Activated CD4-positive, alpha-beta T cell treated with anti-CD3 and anti-CD28 coated beads, Interleukin-2, amount 50 U/mL, for 48 hours (primary cell): ENCODE measurements around the gene CROCC2.
A peak's percentile ranks its signal among the peaks of the same experiment; 100 is the strongest.

ENCODE experiments used
- DNase-seq, 2 experiments: peaks; one replicate each; pipeline ENCODE4 v3.0.0-alpha.2; 2020

The CROCC2 gene

GRCh38 chr2:241003369-241003768 is 97.2 kb downstream of the CROCC2 start:
- no peak for DNase-seq

DNA sequence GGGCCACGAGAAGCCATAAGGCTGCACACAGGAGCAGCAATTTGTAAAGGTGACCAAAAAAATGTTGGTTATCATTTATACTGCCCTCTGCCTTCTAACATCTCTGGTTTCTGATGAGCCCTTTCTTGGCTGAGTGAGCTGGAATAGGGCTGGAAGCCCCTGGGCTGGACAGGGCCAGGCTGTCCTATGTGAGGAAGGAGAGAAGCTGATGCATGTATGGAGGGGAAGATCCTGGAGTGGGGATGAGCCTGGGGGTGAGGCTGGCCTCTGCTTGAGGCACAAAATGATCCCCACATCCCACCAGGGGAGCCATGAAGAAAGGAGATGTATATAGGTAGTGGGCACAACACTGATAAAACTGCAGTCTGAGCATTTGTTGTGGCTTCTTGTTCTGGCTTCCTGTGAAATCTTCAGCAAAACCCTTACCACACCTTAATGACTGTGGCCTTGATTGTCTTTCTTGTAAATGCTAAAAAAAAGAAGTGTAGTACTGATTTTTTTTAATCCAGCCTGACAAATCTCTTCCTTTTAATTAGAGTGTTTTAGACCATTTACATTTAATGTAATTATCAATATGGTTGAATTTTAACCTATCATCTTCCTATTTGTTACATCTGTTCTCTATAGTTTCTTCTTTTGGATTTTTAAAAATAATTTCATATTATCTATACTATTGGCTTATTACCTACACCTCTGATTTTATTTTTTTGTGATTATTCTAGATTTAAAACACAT is 97.9 kb downstream of the CROCC2 start:
- DNase-seq = no peak

DNA sequence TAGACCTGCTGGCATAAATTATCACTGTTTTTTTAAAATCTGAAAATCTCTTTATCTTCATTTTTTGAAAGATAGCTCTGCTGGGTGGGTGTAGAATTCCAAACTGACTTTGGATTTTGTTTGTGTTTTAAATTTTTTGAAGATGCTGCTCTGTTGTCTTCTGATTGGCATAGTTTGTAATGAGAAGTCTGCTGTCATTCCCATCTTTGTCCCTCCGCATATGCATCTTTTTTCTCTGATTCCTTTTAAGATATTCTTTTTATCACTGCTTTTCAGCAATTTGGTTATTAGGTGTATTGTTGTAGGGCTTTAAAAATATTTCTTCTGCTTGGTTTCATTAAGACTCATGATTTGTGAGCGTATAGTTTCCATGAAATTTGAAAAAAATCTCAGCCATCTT is 99.4 kb downstream of the CROCC2 start:
- no peak for DNase-seq

DNA sequence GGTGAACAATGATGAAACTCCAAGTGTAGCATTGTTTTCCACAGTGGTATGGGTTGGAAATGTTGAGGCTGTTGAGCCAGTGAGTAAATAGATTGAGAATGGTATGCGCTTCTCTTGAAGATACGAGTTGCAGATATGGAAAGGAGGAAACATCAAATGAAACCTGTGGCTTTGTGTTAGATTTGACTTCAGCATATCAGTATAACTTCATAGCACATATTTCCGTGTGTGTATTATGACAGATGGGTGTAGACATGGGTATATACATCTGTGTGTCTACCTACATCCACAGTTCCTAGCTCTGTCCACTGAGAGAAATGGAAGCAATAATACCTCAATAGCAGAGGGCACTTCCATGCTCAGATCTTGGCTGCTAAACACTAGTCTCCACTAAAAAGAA is 100.3 kb downstream of the CROCC2 start:
- no peak for DNase-seq

DNA sequence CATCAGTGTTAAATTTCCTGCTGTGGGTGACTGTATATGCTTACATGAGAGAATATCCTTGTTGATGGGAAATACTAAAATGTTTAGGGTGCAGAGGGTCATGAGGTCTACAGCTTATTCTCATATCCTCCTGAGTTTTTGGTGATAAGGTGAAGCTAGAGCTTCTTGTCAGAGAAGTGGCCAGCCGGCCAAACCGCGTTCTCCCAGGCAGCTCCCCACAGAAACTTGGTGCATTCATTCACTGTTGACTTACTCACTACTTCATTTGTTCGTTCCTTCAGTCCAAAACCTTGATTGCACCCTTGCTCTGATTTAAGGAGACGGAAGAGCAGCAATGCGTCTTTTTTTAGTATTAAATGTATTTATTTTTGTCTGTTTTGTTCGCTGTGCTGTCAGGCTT is 101.0 kb downstream of the CROCC2 start:
- no peak for DNase-seq

GRCh38 chr2:241007880-241008710 is 102.0 kb downstream of the CROCC2 start:
- no peak for DNase-seq

DNA sequence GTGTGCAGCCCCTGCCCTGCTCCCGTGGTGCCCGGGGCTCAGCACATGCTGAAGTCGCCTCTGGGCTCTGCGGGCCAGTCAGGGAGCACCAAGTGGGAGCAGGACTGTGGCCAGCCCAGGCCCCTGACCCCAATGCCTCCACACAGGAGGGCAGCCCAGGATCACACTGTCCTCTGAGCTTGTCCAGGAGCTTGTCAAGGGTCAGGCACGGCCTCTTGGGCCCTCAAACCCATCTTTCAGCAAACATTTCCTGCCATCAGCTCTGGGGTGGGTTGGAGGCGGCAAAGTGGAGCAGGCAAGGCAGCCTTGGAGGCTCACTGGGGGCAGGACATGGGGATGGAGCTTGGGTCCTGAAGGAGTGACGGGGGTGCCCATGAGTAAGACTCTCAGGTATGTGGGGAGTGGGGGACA is 102.6 kb downstream of the CROCC2 start:
- DNase-seq = no peak

GRCh38 chr2:241009191-241009590 is 103.1 kb downstream of the CROCC2 start:
- no peak for DNase-seq

DNA sequence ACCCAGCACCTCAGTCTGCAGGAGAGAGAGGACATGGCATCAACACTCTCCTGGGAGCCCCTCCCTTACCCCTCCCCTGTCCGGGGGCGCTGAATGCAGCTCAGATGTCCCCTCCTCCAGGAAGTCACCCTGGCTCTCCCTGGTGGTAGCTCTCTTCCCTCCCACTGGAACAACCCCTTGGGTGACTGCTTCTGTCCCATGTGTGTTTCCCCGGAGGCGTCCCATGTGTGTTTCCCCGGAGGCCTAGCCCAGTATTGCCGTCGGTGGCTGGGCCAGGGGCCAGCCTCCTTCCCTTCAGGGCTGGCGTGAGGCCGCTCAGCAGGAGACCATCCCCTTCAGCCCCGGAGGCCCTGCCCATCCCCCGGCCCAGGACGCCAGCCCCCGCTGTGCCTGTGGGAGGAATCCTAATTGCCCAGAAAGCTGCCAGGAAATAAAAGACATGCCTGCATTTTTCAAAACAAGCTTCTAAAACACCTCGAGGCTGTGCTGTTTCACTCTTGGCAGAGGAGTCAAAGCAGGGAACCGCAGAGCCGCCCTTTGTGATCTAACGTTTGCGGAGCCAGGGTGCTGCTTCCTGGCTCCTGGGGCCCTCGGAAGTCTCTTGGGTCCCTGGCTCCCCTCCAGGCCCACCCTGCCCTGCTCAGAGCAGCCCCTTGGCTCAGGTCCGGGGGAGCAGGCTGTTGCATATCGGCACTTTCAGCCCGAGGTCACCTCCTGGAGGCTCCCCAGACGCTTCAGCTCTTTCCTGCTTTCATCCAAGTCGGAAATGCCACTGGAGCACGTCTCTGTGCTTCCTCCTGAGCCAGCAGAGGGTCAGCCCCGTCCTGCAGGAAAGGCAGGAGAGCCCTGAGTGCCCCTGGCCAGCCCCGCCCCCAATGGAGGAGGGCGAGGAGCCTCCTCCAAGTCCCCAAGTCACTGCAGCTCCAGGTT is 103.7 kb downstream of the CROCC2 start:
- DNase-seq = peak; percentile 34 to 38

DNA sequence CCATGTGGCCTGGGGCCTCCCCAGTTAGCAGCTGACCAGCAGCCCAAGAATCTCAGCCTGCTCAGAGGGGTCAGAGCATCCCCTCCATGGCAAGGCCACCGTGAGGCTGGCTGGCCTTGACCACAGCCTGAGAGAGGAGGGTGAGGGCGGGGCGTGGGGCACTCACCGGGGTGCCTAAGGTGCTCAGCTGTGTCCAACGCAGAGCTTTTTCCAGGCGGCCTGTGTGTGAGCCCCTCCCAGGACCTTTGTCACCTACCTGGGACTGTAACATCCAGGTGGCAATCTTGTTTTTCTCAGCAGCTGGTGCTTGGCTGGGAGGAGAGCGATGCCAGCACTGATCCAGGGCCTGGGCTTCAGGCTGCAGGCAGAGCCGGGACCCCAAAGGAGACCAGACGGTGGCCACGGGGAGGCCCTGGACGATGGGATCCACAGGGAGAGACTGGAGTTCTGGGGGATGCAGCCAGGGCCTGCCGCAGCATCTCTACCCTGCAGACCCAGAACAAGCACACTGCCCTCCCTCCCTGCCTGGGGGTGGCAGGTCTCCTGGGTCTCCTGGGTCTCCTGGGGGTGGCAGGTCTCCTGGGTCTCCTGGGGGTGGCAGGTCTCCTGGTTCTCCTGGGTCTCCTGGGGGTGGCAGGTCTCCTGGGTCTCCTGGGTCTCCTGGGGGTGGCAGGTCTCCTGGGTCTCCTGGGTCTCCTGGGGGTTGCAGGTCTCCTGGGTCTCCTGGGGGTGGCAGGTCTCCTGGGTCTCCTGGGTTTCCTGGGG is 104.6 kb downstream of the CROCC2 start:
- DNase-seq = no peak

DNA sequence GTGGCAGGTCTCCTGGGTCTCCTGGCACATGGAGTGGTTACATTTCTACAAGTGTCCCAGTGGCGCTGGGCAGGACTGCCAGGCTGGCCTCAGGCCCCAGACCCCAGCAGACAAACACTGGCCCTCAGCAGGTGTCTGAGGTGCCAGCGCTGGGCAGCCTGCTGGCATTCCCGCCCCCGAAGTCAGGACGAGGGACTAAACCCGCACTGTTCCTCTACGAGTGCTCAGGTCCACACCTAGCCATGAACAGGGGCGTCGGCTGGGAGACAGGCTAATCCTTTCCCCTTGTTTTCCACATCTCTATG is 105.1 kb downstream of the CROCC2 start:
- no peak for DNase-seq

- no peak for DNase-seq
Measured at GRCh38 chr2:241011751-241012510, 105.8 kb downstream of the CROCC2 start.

- DNase-seq = no peak
Measured at GRCh38 chr2:241014224-241014623, 108.1 kb downstream of the CROCC2 start.

DNA sequence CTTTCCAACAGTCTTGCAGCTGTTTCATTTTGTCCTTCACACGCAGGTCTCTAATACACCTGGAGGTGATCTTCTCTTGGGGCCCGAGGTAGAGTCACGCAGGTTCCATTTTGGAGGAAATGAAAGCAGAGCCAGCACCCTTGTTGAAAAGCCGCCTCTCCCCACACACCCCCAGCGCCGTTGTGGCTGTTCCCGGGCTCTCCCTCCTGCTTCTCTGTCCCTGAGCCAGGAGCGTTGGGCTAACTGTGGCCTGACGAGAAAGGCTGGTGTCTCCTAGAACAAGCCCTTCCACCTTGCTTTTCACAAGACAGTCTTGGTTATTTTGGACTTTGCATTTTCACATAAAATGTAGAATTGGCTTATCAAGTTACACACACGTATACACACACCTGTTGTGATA is 108.6 kb downstream of the CROCC2 start:
- no peak for DNase-seq

- no peak for DNase-seq
Measured at GRCh38 chr2:241015439-241015838, 109.3 kb downstream of the CROCC2 start.

- no peak for DNase-seq
Measured at GRCh38 chr2:241017228-241017940, 111.2 kb downstream of the CROCC2 start.

DNA sequence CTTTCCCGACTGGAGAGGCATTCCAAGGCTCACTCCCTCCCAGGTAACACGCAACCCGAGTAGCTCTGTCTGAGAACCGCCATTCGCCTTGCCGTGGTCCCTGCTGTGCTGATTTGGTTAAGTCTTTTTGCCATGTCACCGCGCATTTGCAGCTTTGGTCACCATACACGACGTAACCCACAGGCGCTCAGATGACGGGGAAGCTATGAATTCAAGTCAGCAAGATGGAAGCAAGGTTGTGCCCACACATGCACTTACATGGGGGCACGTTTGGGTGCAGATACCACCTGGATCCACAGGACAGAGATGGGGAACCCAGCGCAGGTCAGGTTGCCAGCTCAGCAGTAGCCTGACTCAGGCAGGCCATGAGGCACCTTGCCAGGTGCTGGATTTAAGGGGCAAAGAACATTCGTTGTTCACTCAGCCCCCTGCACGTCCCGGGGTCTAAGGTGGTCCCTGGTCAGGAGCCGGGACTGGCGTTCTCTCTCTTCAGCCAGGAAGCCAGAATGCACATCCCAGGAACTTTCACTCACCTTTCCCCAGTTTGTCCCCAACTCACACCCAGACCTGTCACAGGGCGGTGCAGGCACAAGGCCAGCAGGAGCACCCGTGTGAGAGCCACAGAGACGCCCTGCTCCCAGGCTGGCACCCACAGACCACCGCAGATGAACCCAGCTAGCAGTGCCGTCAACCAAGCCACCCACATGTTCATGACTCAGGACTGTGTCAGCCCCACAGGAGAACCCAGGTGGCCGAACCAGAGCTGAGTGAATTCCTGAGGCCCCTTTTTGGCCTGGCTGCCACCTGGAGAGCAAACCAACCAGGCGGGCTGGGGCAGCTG is 112.1 kb downstream of the CROCC2 start:
- no peak for DNase-seq

DNA sequence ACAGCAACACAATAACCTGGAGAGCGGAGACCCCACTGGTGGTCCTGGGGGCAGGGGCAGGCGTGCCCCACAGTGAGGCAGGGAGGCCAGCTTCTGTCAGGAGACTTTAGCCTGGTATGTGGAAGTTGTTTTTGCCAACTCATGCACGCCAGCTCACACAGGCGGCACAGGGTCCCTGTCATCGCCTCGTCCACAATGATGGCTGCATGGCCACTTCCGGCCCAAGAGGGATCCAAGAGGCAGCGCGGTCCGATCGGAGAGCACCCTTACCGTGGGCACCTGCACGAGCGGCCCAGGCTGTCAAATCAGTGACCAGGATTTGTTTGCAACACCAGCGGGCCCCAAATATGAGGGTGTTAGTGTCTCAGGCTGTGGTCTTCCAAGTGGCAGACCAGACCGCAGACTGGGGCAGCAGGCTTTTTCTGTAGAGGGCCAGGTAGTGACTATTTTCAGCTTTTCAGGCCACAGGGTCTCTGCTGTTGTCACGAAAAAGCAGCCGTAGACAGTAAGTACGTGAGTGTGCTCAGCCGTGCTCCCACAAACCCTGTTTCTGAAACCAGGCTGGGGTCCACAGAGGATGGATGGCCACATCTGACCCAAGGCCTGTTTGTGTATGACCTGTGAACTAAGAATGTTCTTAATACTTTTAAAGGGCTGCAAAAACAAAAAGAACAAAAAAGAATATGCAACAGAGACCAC is 113.5 kb downstream of the CROCC2 start:
- no peak for DNase-seq

DNA sequence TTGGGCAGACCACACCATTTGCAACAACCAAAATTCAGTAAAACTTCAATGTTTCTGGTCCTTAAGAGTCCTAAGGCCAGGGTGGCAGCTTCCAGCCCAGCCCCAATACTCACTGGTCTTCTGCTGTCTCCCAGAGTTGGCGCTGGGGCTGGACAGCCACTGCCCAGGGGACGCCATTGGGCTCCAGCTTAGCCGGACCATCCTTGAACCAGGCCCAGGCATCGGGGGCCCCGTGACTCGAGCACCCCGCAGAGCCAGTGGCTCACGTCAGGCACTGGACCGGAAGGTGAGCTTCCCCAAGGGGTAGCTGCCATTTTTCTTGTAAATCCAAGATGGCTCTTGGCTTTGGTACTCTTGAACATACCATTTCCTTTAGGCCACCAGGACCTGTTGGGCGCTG is 114.1 kb downstream of the CROCC2 start:
- DNase-seq = no peak
